ENCODE results near the gene ZDHHC8.

Gene ZDHHC8

DNA sequence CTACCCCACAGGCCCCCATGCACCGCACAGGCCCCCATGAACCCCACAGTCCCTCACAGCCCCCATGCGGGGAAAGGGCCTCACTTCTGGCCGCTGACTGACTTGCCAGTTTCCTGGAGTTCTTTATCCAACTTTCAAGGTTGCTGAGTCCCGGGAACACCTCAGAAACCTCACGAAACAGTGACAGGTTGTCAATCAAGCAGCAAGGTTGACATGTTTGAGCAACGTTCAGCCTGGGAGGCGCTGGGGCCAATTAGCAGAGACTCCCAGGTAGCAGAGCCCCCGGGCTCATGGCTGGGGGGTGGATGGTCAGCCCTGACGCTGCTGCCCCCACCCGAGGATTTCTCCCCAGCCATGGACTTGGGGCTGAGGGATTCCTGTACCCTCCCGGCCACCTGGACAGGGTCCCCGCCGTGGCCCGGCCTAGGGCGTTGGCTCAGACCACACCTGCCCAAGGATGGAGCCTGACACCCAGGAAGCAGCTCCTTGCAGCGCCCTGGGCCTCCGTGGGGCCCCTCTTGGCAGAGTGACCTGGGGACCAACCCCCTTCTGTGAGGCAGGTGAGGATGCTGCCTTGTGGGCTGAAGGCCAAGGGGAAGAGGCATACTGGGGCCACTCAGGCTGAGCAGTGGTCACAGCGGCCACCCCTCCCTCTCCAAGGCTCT is 53.0 kb downstream of the ZDHHC8 start:
- Histone ChIP-seq H2AFZ (ENCODE audit: low read depth, low read length) (no peak overlapping the region), H3K14ac (ENCODE audit: low read length in 2 of 2) (no peak overlapping the region), H3K36me3 (ENCODE audit: control insufficient read depth in 1 of 2, insufficient read depth in 2 of 2, low read depth in 1 of 2, low read length in 2 of 2) (no peaks in the 10 kb centered on the region), H2BK12ac (ENCODE audit: low read length in 2 of 2) (no peak overlapping the region), H4K8ac (ENCODE audit: low read length) (no peak overlapping the region), H3K9ac (ENCODE audit: low read length) (no peak overlapping the region), H3K27me3 (ENCODE audit: control insufficient read depth in 1 of 2, insufficient read depth in 1 of 2, low read length in 2 of 2) (peaks cover 12 to 36% of the 10 kb centered on the region in 2 experiments), H3K27ac (ENCODE audit: low read length, poor library complexity, severe bottlenecking) (no peak overlapping the region), H3K4me2 (ENCODE audit: low read length, poor library complexity, severe bottlenecking) (no peak overlapping the region), H4K91ac (ENCODE audit: low read length) (no peak overlapping the region), H2BK15ac (ENCODE audit: low read depth, poor library complexity, severe bottlenecking) (no peak overlapping the region), H2BK5ac (ENCODE audit: low read depth, low read length, poor library complexity, severe bottlenecking) (no peak overlapping the region), H3K79me1 (replicated peaks; ENCODE audit: low read length, poor library complexity, severe bottlenecking) (no peaks in the 10 kb centered on the region), H3K4me3 (ENCODE audit: insufficient read depth in 1 of 2, low read depth in 1 of 2, low read length in 2 of 2) (peak overlapping the region in 1 of 2 experiments; percentile 7), H3K18ac (ENCODE audit: low read depth in 1 of 2, low read length in 2 of 2) (no peak overlapping the region), H3K4ac (ENCODE audit: low read depth in 1 of 2, low read length in 2 of 2) (no peak overlapping the region), H3K4me1 (ENCODE audit: control insufficient read depth, insufficient read depth, low read depth, low read length) (peaks cover 6% of the 10 kb centered on the region), H2AK5ac (ENCODE audit: low read length, severe bottlenecking) (no peak overlapping the region), H3K9me3 (ENCODE audit: control insufficient read depth, low read length) (no peaks in the 10 kb centered on the region), H2BK120ac (ENCODE audit: low read depth, low read length) (no peak overlapping the region), H3K23ac (ENCODE audit: low read length in 2 of 2) (no peak overlapping the region)
- DNase-seq, result no peak
- WGBS, result 81% methylated on average over 17 of the region's 18 CpGs

DNA sequence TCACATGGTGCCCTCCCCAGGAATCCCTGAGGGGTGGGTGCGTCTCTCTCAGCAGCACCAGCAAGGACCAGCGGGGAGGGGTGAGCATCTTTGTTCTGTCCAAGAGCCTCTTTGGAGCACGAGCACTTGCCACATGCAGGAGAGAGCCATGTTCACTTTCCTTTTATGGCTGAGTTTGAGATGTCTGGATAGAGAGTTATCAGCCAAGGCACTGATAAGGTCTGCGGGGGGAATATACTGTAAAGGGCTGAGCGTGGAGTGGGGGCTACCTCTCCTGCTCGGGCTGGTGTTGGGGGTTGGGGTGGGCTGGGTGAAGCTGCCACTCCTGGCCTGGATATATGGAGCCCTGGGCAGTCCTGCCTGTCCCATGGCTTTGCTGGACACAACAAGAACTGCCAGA is 54.1 kb downstream of the ZDHHC8 start:
- H3K9me3 ChIP-seq (ENCODE audit: control insufficient read depth, low read length), result no peaks in the 10 kb centered on the region
- H3K4me2 ChIP-seq (ENCODE audit: low read length, poor library complexity, severe bottlenecking), result no peak overlapping the region
- no peak overlapping the region for H3K18ac ChIP-seq (ENCODE audit: low read depth in 1 of 2, low read length in 2 of 2)
- H3K27me3 ChIP-seq (ENCODE audit: control insufficient read depth in 1 of 2, insufficient read depth in 1 of 2, low read length in 2 of 2), result peaks cover 12 to 40% of the 10 kb centered on the region in 2 experiments
- no peak overlapping the region for H3K23ac ChIP-seq (ENCODE audit: low read length in 2 of 2)
- H2AK5ac ChIP-seq (ENCODE audit: low read length, severe bottlenecking), result no peak overlapping the region
- no peaks in the 10 kb centered on the region for H3K79me1 ChIP-seq (replicated peaks; ENCODE audit: low read length, poor library complexity, severe bottlenecking)
- no peak overlapping the region for H3K4me3 ChIP-seq (ENCODE audit: insufficient read depth in 1 of 2, low read depth in 1 of 2, low read length in 2 of 2)
- no peak overlapping the region for H2BK5ac ChIP-seq (ENCODE audit: low read depth, low read length, poor library complexity, severe bottlenecking)
- H2BK12ac ChIP-seq (ENCODE audit: low read length in 2 of 2), result no peak overlapping the region
- H3K27ac ChIP-seq (ENCODE audit: low read length, poor library complexity, severe bottlenecking), result no peak overlapping the region
- no peak overlapping the region for H2AFZ ChIP-seq (ENCODE audit: low read depth, low read length)
- no peak for DNase-seq
- H3K4ac ChIP-seq (ENCODE audit: low read depth in 1 of 2, low read length in 2 of 2), result no peak overlapping the region
- H4K8ac ChIP-seq (ENCODE audit: low read length), result no peak overlapping the region
- no peak overlapping the region for H3K9ac ChIP-seq (ENCODE audit: low read length)
- no peak overlapping the region for H2BK15ac ChIP-seq (ENCODE audit: low read depth, poor library complexity, severe bottlenecking)
- 80% methylated on average over 6 of the region's 6 CpGs for WGBS
- H3K4me1 ChIP-seq (ENCODE audit: control insufficient read depth, insufficient read depth, low read depth, low read length), result peaks cover 6% of the 10 kb centered on the region
- no peaks in the 10 kb centered on the region for H3K36me3 ChIP-seq (ENCODE audit: control insufficient read depth in 1 of 2, insufficient read depth in 2 of 2, low read depth in 1 of 2, low read length in 2 of 2)
- no peak overlapping the region for H3K14ac ChIP-seq (ENCODE audit: low read length in 2 of 2)
- H2BK120ac ChIP-seq (ENCODE audit: low read depth, low read length), result no peak overlapping the region
- H4K91ac ChIP-seq (ENCODE audit: low read length), result no peak overlapping the region

DNA sequence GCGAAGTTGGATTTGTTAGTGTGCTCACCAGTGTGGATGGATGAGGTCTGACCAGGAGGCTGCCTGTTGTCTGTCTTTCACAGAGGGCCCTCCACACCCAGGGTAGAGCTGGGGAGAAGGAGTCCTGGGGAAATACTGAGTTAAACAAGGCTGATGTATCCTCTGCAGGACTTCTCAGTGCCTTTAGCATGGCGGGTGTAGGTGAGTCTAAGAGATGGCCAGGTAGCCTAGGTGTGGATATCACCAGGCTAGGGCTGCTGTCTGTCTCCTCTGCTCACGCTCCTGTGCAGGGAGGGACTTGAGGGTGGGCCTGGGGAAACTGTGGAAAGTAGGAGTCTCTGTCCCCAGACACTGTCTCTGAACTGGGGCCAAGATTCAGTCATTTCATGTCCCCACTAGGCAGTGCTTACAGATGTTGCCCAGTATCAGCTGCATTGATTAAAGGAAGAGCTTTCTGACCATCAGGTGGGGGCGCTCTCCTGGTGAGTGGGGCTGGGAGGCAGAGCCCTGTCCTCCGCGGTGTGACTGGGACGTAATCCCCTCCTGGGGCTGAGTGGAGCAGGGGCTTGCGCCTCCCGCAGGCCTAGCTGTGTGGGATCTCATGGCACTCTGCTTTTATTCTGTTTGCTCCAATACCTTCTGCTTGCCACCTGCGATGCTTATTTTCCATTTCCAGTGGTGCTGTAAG is 54.7 kb downstream of the ZDHHC8 start:
- Histone ChIP-seq H3K4me2 (ENCODE audit: low read length, poor library complexity, severe bottlenecking) (no peak overlapping the region), H3K36me3 (ENCODE audit: control insufficient read depth in 1 of 2, insufficient read depth in 2 of 2, low read depth in 1 of 2, low read length in 2 of 2) (no peaks in the 10 kb centered on the region), H3K4me3 (ENCODE audit: insufficient read depth in 1 of 2, low read depth in 1 of 2, low read length in 2 of 2) (no peak overlapping the region), H3K27me3 (ENCODE audit: control insufficient read depth in 1 of 2, insufficient read depth in 1 of 2, low read length in 2 of 2) (peaks cover 16 to 43% of the 10 kb centered on the region in 2 experiments), H2BK5ac (ENCODE audit: low read depth, low read length, poor library complexity, severe bottlenecking) (no peak overlapping the region), H4K91ac (ENCODE audit: low read length) (no peak overlapping the region), H2BK120ac (ENCODE audit: low read depth, low read length) (no peak overlapping the region), H3K79me1 (replicated peaks; ENCODE audit: low read length, poor library complexity, severe bottlenecking) (no peaks in the 10 kb centered on the region), H2BK12ac (ENCODE audit: low read length in 2 of 2) (no peak overlapping the region), H4K8ac (ENCODE audit: low read length) (no peak overlapping the region), H3K4ac (ENCODE audit: low read depth in 1 of 2, low read length in 2 of 2) (no peak overlapping the region), H3K4me1 (ENCODE audit: control insufficient read depth, insufficient read depth, low read depth, low read length) (peaks cover 2% of the 10 kb centered on the region), H3K23ac (ENCODE audit: low read length in 2 of 2) (no peak overlapping the region), H3K27ac (ENCODE audit: low read length, poor library complexity, severe bottlenecking) (no peak overlapping the region), H2AK5ac (ENCODE audit: low read length, severe bottlenecking) (no peak overlapping the region), H3K18ac (ENCODE audit: low read depth in 1 of 2, low read length in 2 of 2) (no peak overlapping the region), H3K14ac (ENCODE audit: low read length in 2 of 2) (no peak overlapping the region), H3K9me3 (ENCODE audit: control insufficient read depth, low read length) (no peaks in the 10 kb centered on the region), H2AFZ (ENCODE audit: low read depth, low read length) (no peak overlapping the region), H3K9ac (ENCODE audit: low read length) (no peak overlapping the region), H2BK15ac (ENCODE audit: low read depth, poor library complexity, severe bottlenecking) (no peak overlapping the region)
- WGBS, result 39% methylated on average over 9 of the region's 10 CpGs
- no peak for DNase-seq

DNA sequence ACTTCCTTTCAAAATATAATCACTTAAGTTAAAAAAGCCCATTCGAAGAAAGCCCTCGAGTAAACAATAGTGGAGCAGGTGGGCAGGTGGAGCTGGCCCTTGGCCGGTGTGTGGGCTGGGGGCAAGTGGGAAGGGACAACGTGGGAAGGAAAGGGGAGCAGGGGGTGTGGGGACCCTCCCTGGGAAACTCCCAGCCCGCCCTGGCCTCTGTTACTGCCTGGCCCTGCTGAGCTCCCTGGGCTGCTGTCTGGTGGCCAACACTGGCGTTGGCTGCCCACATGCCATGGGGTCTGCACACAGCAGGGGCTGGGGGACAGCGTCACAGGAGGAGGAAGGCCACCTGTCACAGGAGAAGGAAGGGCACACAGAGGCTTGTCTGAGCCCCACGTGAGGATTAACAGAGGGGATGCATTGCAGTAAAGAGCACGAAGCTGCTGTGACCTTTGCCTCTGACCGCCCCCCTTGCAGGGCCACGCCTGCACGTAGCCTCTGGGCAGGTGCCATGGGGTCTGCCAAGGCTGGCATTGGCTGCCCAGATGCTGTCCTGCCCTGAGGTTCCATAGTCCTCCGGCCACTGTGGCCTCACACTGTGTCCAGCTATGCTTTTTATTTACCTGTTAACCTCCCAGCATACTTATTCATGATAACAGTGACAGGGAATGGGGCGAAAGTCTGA is 55.4 kb downstream of the ZDHHC8 start:
- H3K18ac ChIP-seq (ENCODE audit: low read depth in 1 of 2, low read length in 2 of 2), result no peak overlapping the region
- no peaks in the 10 kb centered on the region for H3K36me3 ChIP-seq (ENCODE audit: control insufficient read depth in 1 of 2, insufficient read depth in 2 of 2, low read depth in 1 of 2, low read length in 2 of 2)
- no peak overlapping the region for H3K4ac ChIP-seq (ENCODE audit: low read depth in 1 of 2, low read length in 2 of 2)
- H3K4me1 ChIP-seq (ENCODE audit: control insufficient read depth, insufficient read depth, low read depth, low read length), result peaks cover 2% of the 10 kb centered on the region
- H3K27me3 ChIP-seq (ENCODE audit: control insufficient read depth in 1 of 2, insufficient read depth in 1 of 2, low read length in 2 of 2), result peaks cover 16 to 41% of the 10 kb centered on the region in 2 experiments
- 69% methylated on average over 13 of the region's 14 CpGs for WGBS
- no peak overlapping the region for H3K4me2 ChIP-seq (ENCODE audit: low read length, poor library complexity, severe bottlenecking)
- H3K23ac ChIP-seq (ENCODE audit: low read length in 2 of 2), result no peak overlapping the region
- H2AFZ ChIP-seq (ENCODE audit: low read depth, low read length), result no peak overlapping the region
- no peak overlapping the region for H2BK12ac ChIP-seq (ENCODE audit: low read length in 2 of 2)
- no peak overlapping the region for H4K8ac ChIP-seq (ENCODE audit: low read length)
- no peak overlapping the region for H3K27ac ChIP-seq (ENCODE audit: low read length, poor library complexity, severe bottlenecking)
- H2BK120ac ChIP-seq (ENCODE audit: low read depth, low read length), result no peak overlapping the region
- no peak overlapping the region for H2BK5ac ChIP-seq (ENCODE audit: low read depth, low read length, poor library complexity, severe bottlenecking)
- no peaks in the 10 kb centered on the region for H3K79me1 ChIP-seq (replicated peaks; ENCODE audit: low read length, poor library complexity, severe bottlenecking)
- DNase-seq, result no peak
- H2BK15ac ChIP-seq (ENCODE audit: low read depth, poor library complexity, severe bottlenecking), result no peak overlapping the region
- peak overlapping the region in 1 of 2 experiments; percentile 20 for H3K4me3 ChIP-seq (ENCODE audit: insufficient read depth in 1 of 2, low read depth in 1 of 2, low read length in 2 of 2)
- no peaks in the 10 kb centered on the region for H3K9me3 ChIP-seq (ENCODE audit: control insufficient read depth, low read length)
- no peak overlapping the region for H2AK5ac ChIP-seq (ENCODE audit: low read length, severe bottlenecking)
- H3K9ac ChIP-seq (ENCODE audit: low read length), result no peak overlapping the region
- no peak overlapping the region for H4K91ac ChIP-seq (ENCODE audit: low read length)
- H3K14ac ChIP-seq (ENCODE audit: low read length in 2 of 2), result no peak overlapping the region
